Endothelial cell of umbilical vein (primary cell): ENCODE data around the gene KIF26A.

Experiments used
- CTCF ChIP-seq, 2 donors: IDR thresholded peaks; 1 replicate in 1 of 2; 2 replicates in 1 of 2; pipeline ENCODE4 v1.5.1; 2011; ENCODE audit warnings: low read length in 2 of 2, mild to moderate bottlenecking in 2 of 2, moderate library complexity in 2 of 2, control low read depth in 1 of 2, inconsistent platforms in 1 of 2, low read depth in 1 of 2; ENCODE audit not compliant: insufficient read depth in 1 of 2; ENCODE audit errors: extremely low read depth in 1 of 2
- EZH2 ChIP-seq: IDR thresholded peaks from 2 replicates; pipeline ENCODE4 v1.6.1; 2012; ENCODE audit warnings: borderline replicate concordance, low read depth, mild to moderate bottlenecking, moderate library complexity, low read length, inconsistent platforms; ENCODE audit not compliant: severe bottlenecking
- GATA2 ChIP-seq: IDR thresholded peaks from 2 replicates; pipeline ENCODE4 v1.7.0; 2011; ENCODE audit warnings: low read depth, mild to moderate bottlenecking, moderate library complexity, mixed read lengths, low read length; ENCODE audit not compliant: insufficient read length, insufficient read depth
- MAX ChIP-seq: IDR thresholded peaks from 2 replicates; pipeline ENCODE4 v1.6.1; 2011; ENCODE audit not compliant: insufficient read depth, insufficient read length
- MYC ChIP-seq: IDR thresholded peaks from one replicate; pipeline ENCODE4 v1.6.1; 2011; ENCODE audit warnings: mild to moderate bottlenecking, low read depth, low read length
- POLR2A ChIP-seq: IDR thresholded peaks from 2 replicates; pipeline ENCODE4 v1.6.1; 2012; ENCODE audit warnings: low read depth, mild to moderate bottlenecking, control low read depth, low read length
- POLR2AphosphoS5 ChIP-seq: IDR thresholded peaks from 2 replicates; pipeline ENCODE4 v1.6.1; 2012; ENCODE audit warnings: low read depth, mild to moderate bottlenecking, control low read depth, low read length, moderate library complexity; ENCODE audit not compliant: insufficient read depth

GRCh38 chr14:104228716-104229533 is 90.5 kb downstream of the KIF26A start:
- TF ChIP-seq CTCF (IDR thresholded peaks at IDR 0.05; ENCODE audit: extremely low read depth in 1 of 2, insufficient read depth in 1 of 2, low read depth in 1 of 2, low read length in 2 of 2), result no peak
- no peak for TF ChIP-seq POLR2AphosphoS5
- TF ChIP-seq POLR2A, result no peak
- no peak for TF ChIP-seq GATA2
- TF ChIP-seq EZH2, result no peak
- TF ChIP-seq MYC, result no peak
- TF ChIP-seq MAX, result no peak
